K562 (cell line): ENCODE data around the gene ARHGEF17. TPM values are rescaled to one million over a fixed set of nuclear protein-coding genes. Genes with fewer than 3 reads are reported as not detected.

Experiments used
- ATAC-seq: fragments of 200-7000 bp; cut with Tn5 transposase; 3 replicates; pipeline ENCODE4 v1.9.1; 2020; ENCODE audit warnings: moderate library complexity
- BruUV-seq: library from RNA; stranded (reverse); fragments of 400-500 nt; replicated peaks from 2 replicates; lab custom pipeline; 2021; lab: Mats Ljungman, UMichigan
- CTCF ChIA-PET: fragments of 300-600 bp; formaldehyde crosslinking; extraction: SDS; loops from one replicate; lab custom pipeline; 2021; ENCODE audit warnings: low intra/inter-chr PET ratio; lab: Yijun Ruan, JAX
- POLR2A ChIA-PET: fragments of 300-600, 350-650 bp; sonication (Branson Sonifier 250); formaldehyde crosslinking; extraction: SDS; loops from one replicate; lab custom pipeline; 2021; ENCODE audit warnings: antibody characterized with exemption, inconsistent platforms; lab: Yijun Ruan, JAX
- DNase-seq, 4 experiments: peaks; one replicate each; pipeline versions ENCODE4 v3.0.0 to v3.0.0-alpha.2; 2011 to 2018; ENCODE audit warnings: low spot score in 3 of 4, mixed read lengths in 3 of 4; ENCODE audit errors: extremely low read depth in 1 of 4
- FAIRE-seq: peaks from 2 replicates; lab custom pipeline; 2011; peaks lifted over from hg19 to GRCh38; lab: Jason Lieb, UNC
- H2AFZ ChIP-seq: 2 replicates; pipeline ENCODE4 v1.6.0; 2011; ENCODE audit warnings: low read depth, low read length, control low read depth, inconsistent platforms
- H3K27ac ChIP-seq: fragments of 200-600 bp; 3 replicates; pipeline ENCODE4 v1.8.0; 2011; ENCODE audit warnings: low read depth, mild to moderate bottlenecking, control low read depth, inconsistent platforms, low read length, moderate library complexity, mixed read lengths; ENCODE audit errors: extremely low read depth
- H3K27me3 ChIP-seq, 2 experiments: fragments of 300-600 bp in 1 of 2; 2 replicates in 1 of 2; 3 replicates in 1 of 2; pipeline versions ENCODE4 v1.6.0 to v1.8.0; 2011; ENCODE audit warnings: inconsistent platforms in 2 of 2, low read length in 2 of 2, mild to moderate bottlenecking in 1 of 2, mixed read lengths in 1 of 2, moderate library complexity in 1 of 2; ENCODE audit not compliant: control insufficient read depth in 2 of 2, insufficient read depth in 2 of 2
- H3K36me3 ChIP-seq: fragments of 300-600 bp; 3 replicates; pipeline ENCODE4 v1.8.0; 2011; ENCODE audit warnings: mild to moderate bottlenecking, low read length, inconsistent platforms; ENCODE audit not compliant: control insufficient read depth, insufficient read depth
- H3K4me1 ChIP-seq, 2 experiments: fragments of 200-600 bp in 1 of 2; replicated peaks in 1 of 2; 2 replicates in 1 of 2; 3 replicates in 1 of 2; pipeline versions ENCODE4 v1.5.1 to v1.8.0; 2011; ENCODE audit warnings: inconsistent platforms in 2 of 2, low read length in 2 of 2, mild to moderate bottlenecking in 1 of 2, mixed read lengths in 1 of 2, moderate library complexity in 1 of 2; ENCODE audit not compliant: control insufficient read depth in 2 of 2, insufficient read depth in 2 of 2
- H3K4me2 ChIP-seq: 2 replicates; pipeline ENCODE4 v1.6.1; 2011; ENCODE audit warnings: low read length, control low read depth, inconsistent platforms, mixed read lengths; ENCODE audit not compliant: insufficient read depth
- H3K4me3 ChIP-seq: fragments of 200-600 bp; sonication (generic), shearing (Covaris generic); 2 replicates; pipeline ENCODE4 v1.5.1; 2016; ENCODE audit warnings: control low read depth, inconsistent platforms
- H3K79me2 ChIP-seq: fragments of 200-600 bp; 3 replicates; pipeline ENCODE4 v1.8.0; 2011; ENCODE audit warnings: low read length, inconsistent platforms; ENCODE audit not compliant: control insufficient read depth, insufficient read depth
- H3K9ac ChIP-seq, 2 experiments: 2 replicates each; pipeline versions ENCODE4 v1.6.0 to v1.6.1; 2011; ENCODE audit warnings: low read depth in 2 of 2, low read length in 2 of 2, control low read depth in 1 of 2, inconsistent platforms in 1 of 2, mild to moderate bottlenecking in 1 of 2, mixed read lengths in 1 of 2; ENCODE audit not compliant: insufficient read depth in 1 of 2
- H3K9me1 ChIP-seq: one replicate; pipeline ENCODE4 v1.6.0; 2011; ENCODE audit warnings: inconsistent platforms, mild to moderate bottlenecking, low read length, moderate library complexity; ENCODE audit not compliant: control insufficient read depth, insufficient read depth
- H3K9me3 ChIP-seq: replicated peaks from 2 replicates; pipeline ENCODE4 v1.5.1; 2011; ENCODE audit warnings: low read depth, low read length, inconsistent platforms; ENCODE audit not compliant: control insufficient read depth, insufficient read depth
- H4K20me1 ChIP-seq: replicated peaks from 2 replicates; pipeline ENCODE4 v1.6.1; 2011; ENCODE audit warnings: low read length, inconsistent platforms, mixed read lengths; ENCODE audit not compliant: control insufficient read depth, insufficient read depth
- CBFB ChIP-seq: sonication (generic); formaldehyde crosslinking; IDR thresholded peaks from 2 replicates; pipeline ENCODE4 v1.4.0; 2020; ENCODE audit warnings: mild to moderate bottlenecking, missing genetic modification reagents
- IRF2 ChIP-seq: sonication (generic); formaldehyde crosslinking; IDR thresholded peaks from 2 replicates; pipeline ENCODE4 v1.8.1; 2022; ENCODE audit warnings: mild to moderate bottlenecking, missing genetic modification reagents
- LARP7 ChIP-seq: fragments of 450-650 bp; IDR thresholded peaks from 2 replicates; pipeline ENCODE4 v1.6.1; 2016
- NCOR1 ChIP-seq: fragments of 450-650 bp; IDR thresholded peaks from 2 replicates; pipeline ENCODE4 v1.6.1; 2016; ENCODE audit warnings: mild to moderate bottlenecking, moderate library complexity
- SMARCB1 ChIP-seq: IDR thresholded peaks from 2 replicates; pipeline ENCODE4 v1.6.1; 2011; ENCODE audit warnings: improper control_type of control experiment, low read depth; ENCODE audit not compliant: insufficient read length
- ZBTB33 ChIP-seq: sonication (generic); formaldehyde crosslinking; IDR thresholded peaks from 2 replicates; pipeline ENCODE4 v1.8.1; 2023; ENCODE audit warnings: mild to moderate bottlenecking, missing genetic modification reagents
- ZNF785 ChIP-seq: fragments of 250-450 bp; sonication (Bioruptor Pico); IDR thresholded peaks from 2 replicates; pipeline ENCODE4 v1.4.0; 2020; ENCODE audit warnings: mild to moderate bottlenecking
- WGBS: fragments of 100-300 bp; shearing (Covaris generic); methylation state at CpG from one replicate; pipeline ENCODE4 v1.1.6; 2016; ENCODE audit warnings: low coverage, mixed read lengths; ENCODE audit not compliant: insufficient coverage; ENCODE audit errors: missing lambda C conversion rate; 5-methylcytosine and 5-hydroxymethylcytosine counted together
- in situ Hi-C: fragments of 300-500 bp; cut with MboI; formaldehyde crosslinking; loops from 4 replicates; pipeline ENCODE4 v1.15.0; 2018; ENCODE audit warnings: inconsistent platforms, mixed read lengths
- intact Hi-C: fragments of 100-400 bp; cut with micrococcal nuclease; formaldehyde crosslinking; loops from 2 replicates; pipeline ENCODE4 v1.14.2; 2022
- polyA plus RNA-seq, 8 experiments: library from polyadenylated mRNA; depleted of rRNA in 4 of 8; stranded (reverse) in 5 of 8; unstranded in 3 of 8; fragments of >200 nt; fragmentation: Nextera tagmentation in 2 of 8; fragmentation: Illumina TruSeq in 1 of 8; extraction: Ambion mirVana in 2 of 8; extraction: Trizol in 1 of 8; gene quantifications; 2 replicates each; pipeline versions ENCODE4 v1.2.1 to v1.2.3, GENCODE V29; 2011 to 2014; ENCODE audit warnings: inconsistent platforms in 1 of 8, missing spikeins in 1 of 8
- total RNA-seq, 7 experiments: library from RNA; depleted of rRNA in 6 of 7; stranded (reverse); fragments of >200 nt in 6 of 7; fragmentation: Illumina TruSeq in 2 of 7; extraction: Trizol in 2 of 7; gene quantifications; 2 replicates each; pipeline versions ENCODE4 v1.2.1 to v1.2.3, GENCODE V29; 2011 to 2021; ENCODE audit warnings: low replicate concordance in 1 of 7
- TF ChIP-seq, protein P1 (sequence below): fragments of 250-450 bp; sonication (Bioruptor Pico); IDR thresholded peaks from 2 replicates; pipeline ENCODE4 v1.5.1; 2021; ENCODE audit warnings: mild to moderate bottlenecking
- TF ChIP-seq, protein P2 (sequence below): fragments of 250-450 bp; sonication (Bioruptor Pico); IDR thresholded peaks from 2 replicates; pipeline ENCODE4 v1.4.0; 2020

Gene ARHGEF17
- total and polyA plus RNA-seq, 9 of the 15 experiments (the other 6 are each of a cell fraction or from before 2014, with no cell fraction given) = 0.04 to 0.68 (median 0.10) TPM; not detected in 2

DNA sequence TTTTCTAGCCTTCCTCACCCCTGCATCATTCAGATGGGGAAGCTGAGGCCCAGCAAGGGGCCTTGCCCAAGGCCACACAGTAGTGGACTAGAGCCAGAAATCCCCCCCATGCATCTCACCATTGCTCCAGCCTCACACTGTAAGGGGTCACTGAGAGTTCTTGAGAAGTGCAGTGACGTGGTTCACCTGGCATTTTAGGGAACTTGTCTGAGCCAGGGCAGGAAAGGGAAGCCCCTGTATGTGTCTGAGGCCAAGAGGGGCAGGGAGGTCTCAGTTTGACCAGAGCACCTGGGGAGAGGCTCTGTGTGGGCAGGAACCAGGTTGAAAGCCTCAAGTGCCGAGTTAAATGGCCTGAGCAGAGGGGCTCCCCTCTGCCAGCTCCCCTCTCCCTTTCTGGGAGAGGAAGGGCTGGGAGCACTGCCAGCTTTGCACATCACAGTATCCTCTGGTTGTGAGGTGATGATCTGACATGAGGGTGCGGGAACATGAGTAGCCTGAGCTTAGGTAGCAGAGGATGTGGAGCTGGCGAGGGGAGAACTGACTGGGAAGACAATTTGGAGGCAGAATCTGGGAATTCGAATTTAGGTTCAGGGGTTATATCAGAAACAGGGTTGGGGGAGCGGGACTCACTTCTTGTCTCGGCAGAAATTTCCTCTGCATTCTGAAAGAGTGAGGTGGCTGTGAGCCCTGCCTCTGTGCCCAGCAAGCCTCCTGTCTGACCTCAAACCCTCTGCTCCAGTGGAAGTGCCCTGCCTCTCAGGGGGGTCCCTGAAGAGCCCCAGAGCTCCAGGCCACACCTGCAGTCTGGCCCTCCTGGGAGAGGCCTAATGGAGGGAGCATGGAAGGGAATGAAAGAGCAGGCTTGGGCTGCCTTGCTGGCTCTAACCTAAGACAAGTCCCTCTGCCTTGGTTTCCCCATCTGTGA is 14.6 kb downstream of the ARHGEF17 start:
- H3K9me1 ChIP-seq = no peaks in the 10 kb centered on the region
- no peak for FAIRE-seq
- ChIA-PET POLR2A (no interaction called here), CTCF (no interaction called here)
- TF ChIP-seq NCOR1 (no peak), LARP7 (no peak), ZNF785 (no peak), ZBTB33 (CRISPR knock-in tag) (no peak), CBFB (CRISPR knock-in tag) (no peak), SMARCB1 (no peak), IRF2 (no peak)
- TF ChIP-seq, protein P1, sequence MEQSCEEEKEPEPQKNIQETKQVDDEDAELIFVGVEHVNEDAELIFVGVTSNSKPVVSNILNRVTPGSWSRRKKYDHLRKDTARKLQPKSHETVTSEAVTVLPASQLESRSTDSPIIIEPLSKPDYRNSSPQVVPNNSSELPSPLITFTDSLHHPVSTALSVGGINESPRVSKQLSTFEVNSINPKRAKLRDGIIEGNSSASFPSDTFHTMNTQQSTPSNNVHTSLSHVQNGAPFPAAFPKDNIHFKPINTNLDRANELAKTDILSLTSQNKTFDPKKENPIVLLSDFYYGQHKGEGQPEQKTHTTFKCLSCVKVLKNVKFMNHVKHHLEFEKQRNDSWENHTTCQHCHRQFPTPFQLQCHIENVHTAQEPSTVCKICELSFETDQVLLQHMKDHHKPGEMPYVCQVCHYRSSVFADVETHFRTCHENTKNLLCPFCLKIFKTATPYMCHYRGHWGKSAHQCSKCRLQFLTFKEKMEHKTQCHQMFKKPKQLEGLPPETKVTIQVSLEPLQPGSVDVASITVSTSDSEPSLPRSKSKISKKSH = no peak
- TF ChIP-seq, protein P2, sequence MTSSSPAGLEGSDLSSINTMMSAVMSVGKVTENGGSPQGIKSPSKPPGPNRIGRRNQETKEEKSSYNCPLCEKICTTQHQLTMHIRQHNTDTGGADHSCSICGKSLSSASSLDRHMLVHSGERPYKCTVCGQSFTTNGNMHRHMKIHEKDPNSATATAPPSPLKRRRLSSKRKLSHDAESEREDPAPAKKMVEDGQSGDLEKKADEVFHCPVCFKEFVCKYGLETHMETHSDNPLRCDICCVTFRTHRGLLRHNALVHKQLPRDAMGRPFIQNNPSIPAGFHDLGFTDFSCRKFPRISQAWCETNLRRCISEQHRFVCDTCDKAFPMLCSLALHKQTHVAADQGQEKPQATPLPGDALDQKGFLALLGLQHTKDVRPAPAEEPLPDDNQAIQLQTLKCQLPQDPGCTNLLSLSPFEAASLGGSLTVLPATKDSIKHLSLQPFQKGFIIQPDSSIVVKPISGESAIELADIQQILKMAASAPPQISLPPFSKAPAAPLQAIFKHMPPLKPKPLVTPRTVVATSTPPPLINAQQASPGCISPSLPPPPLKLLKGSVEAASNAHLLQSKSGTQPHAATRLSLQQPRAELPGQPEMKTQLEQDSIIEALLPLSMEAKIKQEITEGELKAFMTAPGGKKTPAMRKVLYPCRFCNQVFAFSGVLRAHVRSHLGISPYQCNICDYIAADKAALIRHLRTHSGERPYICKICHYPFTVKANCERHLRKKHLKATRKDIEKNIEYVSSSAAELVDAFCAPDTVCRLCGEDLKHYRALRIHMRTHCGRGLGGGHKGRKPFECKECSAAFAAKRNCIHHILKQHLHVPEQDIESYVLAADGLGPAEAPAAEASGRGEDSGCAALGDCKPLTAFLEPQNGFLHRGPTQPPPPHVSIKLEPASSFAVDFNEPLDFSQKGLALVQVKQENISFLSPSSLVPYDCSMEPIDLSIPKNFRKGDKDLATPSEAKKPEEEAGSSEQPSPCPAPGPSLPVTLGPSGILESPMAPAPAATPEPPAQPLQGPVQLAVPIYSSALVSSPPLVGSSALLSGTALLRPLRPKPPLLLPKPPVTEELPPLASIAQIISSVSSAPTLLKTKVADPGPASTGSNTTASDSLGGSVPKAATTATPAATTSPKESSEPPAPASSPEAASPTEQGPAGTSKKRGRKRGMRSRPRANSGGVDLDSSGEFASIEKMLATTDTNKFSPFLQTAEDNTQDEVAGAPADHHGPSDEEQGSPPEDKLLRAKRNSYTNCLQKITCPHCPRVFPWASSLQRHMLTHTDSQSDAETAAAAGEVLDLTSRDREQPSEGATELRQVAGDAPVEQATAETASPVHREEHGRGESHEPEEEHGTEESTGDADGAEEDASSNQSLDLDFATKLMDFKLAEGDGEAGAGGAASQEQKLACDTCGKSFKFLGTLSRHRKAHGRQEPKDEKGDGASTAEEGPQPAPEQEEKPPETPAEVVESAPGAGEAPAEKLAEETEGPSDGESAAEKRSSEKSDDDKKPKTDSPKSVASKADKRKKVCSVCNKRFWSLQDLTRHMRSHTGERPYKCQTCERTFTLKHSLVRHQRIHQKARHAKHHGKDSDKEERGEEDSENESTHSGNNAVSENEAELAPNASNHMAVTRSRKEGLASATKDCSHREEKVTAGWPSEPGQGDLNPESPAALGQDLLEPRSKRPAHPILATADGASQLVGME = no peak
- H3K36me3 ChIP-seq = no peaks in the 10 kb centered on the region
- no TSS peak for BruUV-seq
- no peak overlapping the region for H3K4me3 ChIP-seq
- H2AFZ ChIP-seq = no peak overlapping the region
- H3K4me1 ChIP-seq = peaks cover 9 to 13% of the 10 kb centered on the region in 2 experiments; a peak in 4 of 5 replicates
- H3K27ac ChIP-seq = no peak overlapping the region
- 16% methylated on average over 6 of the region's 7 CpGs for WGBS
- DNase-seq = no peak
- no peaks in the 10 kb centered on the region for H3K79me2 ChIP-seq
- no peak overlapping the region for H3K9ac ChIP-seq
- intact Hi-C loops (no loop called here), in situ Hi-C loops (no loop called here)
- no peaks in the 10 kb centered on the region; the same call in 1 of the 2 replicates for H4K20me1 ChIP-seq
- H3K4me2 ChIP-seq = no peak overlapping the region
- ATAC-seq = no peak
- H3K9me3 ChIP-seq = no peaks in the 10 kb centered on the region
- peaks cover 0 to 34% of the 10 kb centered on the region in 2 experiments; a peak in 2 of 5 replicates for H3K27me3 ChIP-seq
